ENCODE data around the gene RPL12. TPM values are rescaled to one million over a fixed set of nuclear protein-coding genes. Genes with fewer than 3 reads are reported as not detected.

RPL12 gene
- total and polyA plus RNA-seq, 8 donors, result 902 to 2,099 (median 1,833) TPM

GRCh38 chr9:127418037-127418471, 33.2 kb downstream of the RPL12 start:
- no peaks in the 10 kb centered on the region for H3K9me3 ChIP-seq

GRCh38 chr9:127417131-127418036, 33.8 kb downstream of the RPL12 start:
- TF ChIP-seq CTCF (IDR thresholded peaks at IDR 0.05), result no peak
- Histone ChIP-seq H3K4me1 (peaks cover 0 to 10% of the 10 kb centered on the region in 2 donors), H3K27ac (no peak overlapping the region), H3K4me3 (no peak overlapping the region), H3K9me3 (no peaks in the 10 kb centered on the region), H3K27me3 (no peaks in the 10 kb centered on the region), H3K36me3 (no peaks in the 10 kb centered on the region)
- ATAC-seq (peak; percentile 16), DNase-seq (no peak)
- intact Hi-C loops (cut with DNase I), result no loop called here

More at GRCh38 chr9:127418037-127418471, 33.2 kb downstream of the RPL12 start:
- no peak for DNase-seq
- Histone ChIP-seq H3K36me3 (no peaks in the 10 kb centered on the region), H3K4me3 (no peak overlapping the region), H3K4me1 (peaks cover 5 to 17% of the 10 kb centered on the region in 2 donors), H3K27ac (no peak overlapping the region), H3K27me3 (no peaks in the 10 kb centered on the region)
- intact Hi-C loops (cut with DNase I), result no loop called here
- TF ChIP-seq CTCF (IDR thresholded peaks at IDR 0.05), result peak in 1 of 2 donors; percentile 9
- ATAC-seq, result peak; percentile 32

- no peak for TF ChIP-seq CTCF (IDR thresholded peaks at IDR 0.05)
Observed at GRCh38 chr9:127415657-127416056, 35.5 kb downstream of the RPL12 start.

GRCh38 chr9:127415141-127415540, 36.1 kb downstream of the RPL12 start:
- no peak overlapping the region for H3K27ac ChIP-seq
- ATAC-seq, result no peak
- no peaks in the 10 kb centered on the region for H3K9me3 ChIP-seq
- no peaks in the 10 kb centered on the region for H3K36me3 ChIP-seq
- H3K27me3 ChIP-seq, result no peaks in the 10 kb centered on the region
- peaks cover 0 to 8% of the 10 kb centered on the region in 2 donors for H3K4me1 ChIP-seq
- intact Hi-C loops (cut with DNase I), result no loop called here
- H3K4me3 ChIP-seq, result no peak overlapping the region
- no peak for TF ChIP-seq CTCF (IDR thresholded peaks at IDR 0.05)
- DNase-seq, result no peak

More at GRCh38 chr9:127415657-127416056, 35.5 kb downstream of the RPL12 start:
- H3K9me3 ChIP-seq, result no peaks in the 10 kb centered on the region
- H3K4me3 ChIP-seq, result no peak overlapping the region
- H3K4me1 ChIP-seq, result peaks cover 0 to 4% of the 10 kb centered on the region in 2 donors
- intact Hi-C loops (cut with DNase I), result no loop called here
- no peaks in the 10 kb centered on the region for H3K36me3 ChIP-seq
- no peak overlapping the region for H3K27ac ChIP-seq
- H3K27me3 ChIP-seq, result no peaks in the 10 kb centered on the region
- ATAC-seq (no peak), DNase-seq (no peak)

GRCh38 chr9:127411122-127411521, 40.1 kb downstream of the RPL12 start:
- Histone ChIP-seq H3K36me3 (peaks cover 0 to 6% of the 10 kb centered on the region in 2 donors), H3K9me3 (no peaks in the 10 kb centered on the region), H3K27ac (peak overlapping the region; percentile 53 to 63), H3K4me1 (peaks cover 0 to 8% of the 10 kb centered on the region in 2 donors), H3K27me3 (no peaks in the 10 kb centered on the region), H3K4me3 (no peak overlapping the region)
- DNase-seq (no peak), ATAC-seq (peak; percentile 52)
- intact Hi-C loops (cut with DNase I), result no loop called here
- TF ChIP-seq CTCF (IDR thresholded peaks at IDR 0.05), result no peak
